Subcutaneous abdominal adipose tissue (tissue), 5 donors: ENCODE measurements around the gene TRABD2B.

Experiments
- H3K27ac ChIP-seq: one replicate; pipeline ENCODE4 v1.7.0; 2013; ENCODE audit warnings: low read depth, mild to moderate bottlenecking, inconsistent platforms, low read length, moderate library complexity
- H3K27me3 ChIP-seq, 5 donors: one replicate each; pipeline ENCODE4 v1.7.0; 2013; ENCODE audit warnings: low read length in 5 of 5, inconsistent platforms in 1 of 5; ENCODE audit not compliant: control insufficient read depth in 5 of 5, insufficient read depth in 4 of 5
- H3K36me3 ChIP-seq, 5 donors: one replicate each; pipeline ENCODE4 v1.7.0; 2013; ENCODE audit warnings: low read length in 5 of 5; ENCODE audit not compliant: control insufficient read depth in 5 of 5, insufficient read depth in 5 of 5
- H3K4me1 ChIP-seq, 5 donors: one replicate each; pipeline ENCODE4 v1.7.0; 2013; ENCODE audit warnings: low read length in 5 of 5, mild to moderate bottlenecking in 3 of 5, moderate library complexity in 1 of 5; ENCODE audit not compliant: control insufficient read depth in 5 of 5, insufficient read depth in 5 of 5
- H3K4me3 ChIP-seq, 5 donors: one replicate each; pipeline ENCODE4 v1.7.0; 2013; ENCODE audit warnings: low read length in 5 of 5, low read depth in 1 of 5
- H3K9ac ChIP-seq, 5 donors: one replicate each; pipeline ENCODE4 v1.7.0; 2013; ENCODE audit warnings: low read length in 5 of 5, mild to moderate bottlenecking in 4 of 5, moderate library complexity in 3 of 5
- H3K9me3 ChIP-seq, 5 donors: one replicate each; pipeline ENCODE4 v1.7.0; 2013; ENCODE audit warnings: low read length in 5 of 5; ENCODE audit not compliant: control insufficient read depth in 5 of 5
- donor health status: healthy.
- donor health status: healthy.
- donor health status: healthy.
- donor health status: healthy.
- donor health status: healthy.

The TRABD2B gene

DNA sequence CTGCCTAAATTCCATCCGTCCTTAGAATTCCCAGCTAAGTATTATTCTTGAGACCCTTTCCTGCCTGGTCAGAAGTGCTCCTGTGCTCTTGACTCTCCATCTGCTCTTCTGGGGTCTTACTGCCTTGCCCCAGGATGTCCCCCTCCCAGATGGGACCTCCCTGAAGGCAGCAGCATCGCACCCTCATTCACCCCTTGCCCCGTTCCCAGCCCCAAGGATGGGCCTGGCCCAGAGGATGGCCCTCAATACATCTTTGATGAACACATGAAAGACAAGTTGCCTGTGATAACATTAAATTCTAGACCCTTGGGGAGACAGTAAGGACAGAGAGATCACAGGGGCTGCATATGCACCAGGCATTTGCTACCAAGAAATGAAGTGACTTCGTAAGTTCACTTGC lies 167.2 kb downstream of the TRABD2B start:
- Histone ChIP-seq H3K9ac (no peak overlapping the region), H3K4me3 (no peak overlapping the region), H3K27me3 (peaks cover 0 to 12% (median 5%) of the 10 kb centered on the region in 5 donors), H3K4me1 (peaks cover 0 to 10% (median 3%) of the 10 kb centered on the region in 5 donors), H3K27ac (no peak overlapping the region), H3K36me3 (no peaks in the 10 kb centered on the region), H3K9me3 (peaks cover 0 to 7% (median 5%) of the 10 kb centered on the region in 5 donors)

DNA sequence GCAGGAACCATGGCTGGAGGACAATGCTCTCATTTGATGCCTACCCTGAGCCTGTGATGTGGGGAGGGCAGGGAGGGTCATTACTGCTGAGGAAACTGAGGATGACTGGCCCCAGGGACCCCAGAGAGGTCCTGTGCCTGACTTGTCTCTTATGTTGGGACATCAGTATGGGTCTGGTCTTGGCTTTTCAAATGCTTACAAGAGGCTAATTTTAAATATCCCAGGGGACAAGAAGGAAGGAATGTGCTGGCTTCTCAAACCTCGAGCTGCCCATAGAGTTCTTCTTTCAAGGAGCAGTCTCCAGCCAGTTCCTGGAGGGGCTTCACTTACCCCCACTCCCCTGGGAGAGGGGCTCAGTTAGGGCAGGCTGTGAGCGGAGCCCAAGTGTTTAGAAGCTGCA lies 168.2 kb downstream of the TRABD2B start:
- H3K36me3 ChIP-seq: no peaks in the 10 kb centered on the region
- H3K9ac ChIP-seq: no peak overlapping the region

DNA sequence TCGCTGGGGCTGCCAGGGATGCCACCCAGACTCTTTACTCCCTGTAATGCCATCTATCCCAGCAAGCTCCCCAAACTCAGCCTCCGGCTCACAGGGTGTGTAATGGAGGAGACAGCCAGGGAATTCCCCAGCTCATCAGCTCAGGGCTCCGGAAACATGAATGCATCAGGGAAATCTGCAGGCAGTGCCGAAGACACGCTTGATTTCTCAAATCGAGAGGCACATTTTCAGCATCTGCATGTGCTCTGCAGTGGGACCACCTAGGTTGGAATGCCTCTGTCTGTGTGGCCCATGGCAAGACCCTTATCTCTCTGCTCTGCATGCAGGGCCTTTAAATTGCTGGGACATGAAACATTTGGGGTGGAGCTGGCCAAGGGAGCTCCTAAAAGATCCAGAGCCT lies 170.1 kb downstream of the TRABD2B start:
- H3K36me3 ChIP-seq: no peaks in the 10 kb centered on the region
- no peak overlapping the region for H3K27ac ChIP-seq
- H3K4me1 ChIP-seq: peaks cover 0 to 14% (median 3%) of the 10 kb centered on the region in 5 donors
- peaks cover 0 to 8% (median 3%) of the 10 kb centered on the region in 5 donors for H3K27me3 ChIP-seq
- H3K9ac ChIP-seq: no peak overlapping the region
- no peaks in the 10 kb centered on the region for H3K9me3 ChIP-seq
- no peak overlapping the region for H3K4me3 ChIP-seq

More for the DNA sequence above, 168.2 kb downstream of the TRABD2B start:
- Histone ChIP-seq H3K4me1 (peaks cover 0 to 14% (median 3%) of the 10 kb centered on the region in 5 donors), H3K27me3 (peaks cover 0 to 12% (median 5%) of the 10 kb centered on the region in 5 donors), H3K9me3 (peaks cover 0 to 2% (median 0%) of the 10 kb centered on the region in 5 donors), H3K27ac (no peak overlapping the region), H3K4me3 (no peak overlapping the region)

DNA sequence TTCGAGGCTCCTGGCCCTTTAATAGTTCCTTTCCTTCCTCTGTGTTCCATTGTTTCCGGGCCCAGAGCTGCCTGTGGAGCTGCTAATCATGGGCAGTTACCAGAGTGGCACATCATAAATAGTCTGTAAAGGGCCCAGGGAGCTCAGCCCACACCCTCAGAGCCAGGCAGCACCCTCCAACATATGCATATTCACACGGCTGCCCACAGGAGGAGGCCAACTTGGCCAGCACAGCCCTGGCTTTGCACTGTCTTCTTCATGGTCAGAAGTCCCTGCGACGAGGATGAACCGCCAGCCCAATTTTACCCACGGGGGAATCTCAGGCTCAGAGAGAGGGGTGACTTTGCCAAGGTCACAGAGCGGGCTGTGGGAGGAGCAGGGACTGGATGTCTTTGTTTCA lies 172.5 kb downstream of the TRABD2B start:
- Histone ChIP-seq H3K9ac (no peak overlapping the region), H3K4me3 (no peak overlapping the region), H3K36me3 (no peaks in the 10 kb centered on the region), H3K4me1 (peaks cover 0 to 14% (median 3%) of the 10 kb centered on the region in 5 donors), H3K27ac (no peak overlapping the region), H3K9me3 (no peaks in the 10 kb centered on the region), H3K27me3 (peaks cover 0 to 2% (median 0%) of the 10 kb centered on the region in 5 donors)

DNA sequence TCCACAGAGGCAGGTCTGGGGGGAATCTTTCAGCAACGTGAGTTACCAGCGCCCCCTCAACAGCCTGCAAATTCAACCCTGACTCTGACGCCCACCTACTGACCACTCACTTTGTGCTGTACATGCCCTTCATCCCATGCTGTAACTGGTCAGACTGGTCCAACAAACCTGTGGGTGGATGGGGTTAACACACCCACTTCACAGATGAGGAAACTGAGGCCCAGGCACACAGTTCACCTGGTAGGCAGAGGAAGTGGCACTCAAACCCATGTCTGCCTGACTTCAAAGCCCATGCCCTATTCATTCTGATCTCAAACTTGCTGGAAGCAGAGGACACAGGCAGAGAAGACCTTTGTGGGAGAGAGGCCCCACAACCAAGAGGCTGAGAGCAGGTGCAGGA lies 172.9 kb downstream of the TRABD2B start:
- Histone ChIP-seq H3K27me3 (peaks cover 0 to 2% (median 0%) of the 10 kb centered on the region in 5 donors), H3K9ac (no peak overlapping the region), H3K4me3 (no peak overlapping the region), H3K27ac (no peak overlapping the region), H3K9me3 (no peaks in the 10 kb centered on the region), H3K36me3 (no peaks in the 10 kb centered on the region), H3K4me1 (peaks cover 0 to 14% (median 3%) of the 10 kb centered on the region in 5 donors)

DNA sequence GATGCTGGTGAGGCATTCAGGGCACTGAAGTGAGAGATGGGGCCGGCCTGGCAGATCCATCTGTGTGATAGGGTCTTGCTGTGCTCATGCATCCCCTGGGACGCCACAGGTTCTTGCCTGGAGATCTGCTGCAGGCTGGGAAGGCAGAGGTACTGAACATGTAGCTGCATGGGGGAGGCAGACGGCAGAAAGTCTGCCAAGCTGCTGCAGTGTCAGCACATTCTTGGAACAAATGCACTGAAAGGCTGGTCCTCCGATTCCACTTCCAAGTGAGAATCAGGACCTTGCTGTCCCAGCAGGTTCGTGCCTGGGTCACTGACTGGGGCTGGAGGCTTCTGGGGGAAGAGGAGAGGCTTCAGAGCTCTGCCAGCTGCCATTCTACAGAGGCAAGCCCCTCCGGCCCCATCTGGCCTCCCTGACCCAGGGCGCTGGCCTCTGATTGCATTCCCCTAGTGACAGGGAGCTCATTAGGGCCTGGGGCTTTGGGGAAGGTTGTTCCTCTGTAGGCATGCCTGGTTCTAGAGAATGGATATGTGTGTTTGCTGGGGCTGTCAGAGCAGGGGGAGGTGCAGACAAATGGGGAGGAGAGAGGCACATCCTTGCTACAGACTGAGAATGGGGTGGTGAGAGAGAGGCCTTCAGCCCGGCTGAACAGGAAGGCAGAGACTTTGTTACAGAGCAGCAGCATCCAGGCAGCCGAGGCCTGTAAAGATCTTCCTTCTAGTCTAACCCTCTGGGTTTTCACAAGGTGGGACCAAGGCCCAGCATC lies 174.0 kb downstream of the TRABD2B start:
- Histone ChIP-seq H3K36me3 (no peaks in the 10 kb centered on the region), H3K4me1 (peaks cover 0 to 8% (median 0%) of the 10 kb centered on the region in 5 donors), H3K9ac (no peak overlapping the region), H3K27ac (no peak overlapping the region), H3K9me3 (no peaks in the 10 kb centered on the region), H3K4me3 (no peak overlapping the region), H3K27me3 (peaks cover 0 to 3% (median 0%) of the 10 kb centered on the region in 5 donors)

DNA sequence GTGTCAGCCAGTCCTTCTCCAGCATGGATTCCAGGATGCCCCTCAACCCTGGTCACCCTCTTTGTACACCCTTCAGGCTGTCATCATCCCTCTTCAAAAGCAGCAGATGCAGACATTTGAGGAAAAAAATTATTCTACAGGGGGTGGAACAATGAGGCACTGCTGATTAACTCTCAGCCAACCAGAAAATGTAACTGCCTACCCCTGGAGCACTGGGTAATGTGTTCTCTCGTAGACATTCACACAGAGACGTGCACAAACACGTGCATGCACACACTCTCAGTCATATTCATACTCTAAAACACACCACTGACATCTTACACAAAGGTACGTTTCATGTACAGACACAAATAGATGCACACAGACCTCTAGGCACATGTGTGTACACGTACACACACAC lies 175.4 kb downstream of the TRABD2B start:
- H3K4me1 ChIP-seq: peaks cover 0 to 8% (median 0%) of the 10 kb centered on the region in 5 donors
- H3K9me3 ChIP-seq: no peaks in the 10 kb centered on the region
- H3K9ac ChIP-seq: no peak overlapping the region
- H3K27ac ChIP-seq: no peak overlapping the region
- H3K4me3 ChIP-seq: no peak overlapping the region
- H3K27me3 ChIP-seq: peaks cover 0 to 5% (median 0%) of the 10 kb centered on the region in 5 donors
- no peaks in the 10 kb centered on the region for H3K36me3 ChIP-seq

DNA sequence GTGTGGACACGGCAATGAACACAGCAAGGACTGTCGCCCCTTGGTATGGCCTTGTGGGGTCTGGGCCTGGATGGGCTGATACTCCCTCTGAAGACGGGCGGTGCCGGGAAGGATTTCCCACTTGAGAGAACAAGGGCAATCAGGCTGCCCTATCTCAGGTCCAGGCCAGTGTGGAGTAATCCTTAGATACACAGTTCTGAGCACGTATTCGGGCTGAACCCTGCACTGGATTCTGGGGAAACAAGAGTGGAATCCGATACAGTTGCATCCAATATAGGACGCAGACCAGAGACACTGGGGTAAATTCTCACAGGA lies 177.7 kb downstream of the TRABD2B start:
- peaks cover 0 to 8% (median 6%) of the 10 kb centered on the region in 5 donors for H3K4me1 ChIP-seq
- H3K9me3 ChIP-seq: no peaks in the 10 kb centered on the region
- no peaks in the 10 kb centered on the region for H3K36me3 ChIP-seq
- H3K9ac ChIP-seq: no peak overlapping the region
- H3K27ac ChIP-seq: no peak overlapping the region
- H3K4me3 ChIP-seq: no peak overlapping the region
- peaks cover 0 to 5% (median 0%) of the 10 kb centered on the region in 5 donors for H3K27me3 ChIP-seq

DNA sequence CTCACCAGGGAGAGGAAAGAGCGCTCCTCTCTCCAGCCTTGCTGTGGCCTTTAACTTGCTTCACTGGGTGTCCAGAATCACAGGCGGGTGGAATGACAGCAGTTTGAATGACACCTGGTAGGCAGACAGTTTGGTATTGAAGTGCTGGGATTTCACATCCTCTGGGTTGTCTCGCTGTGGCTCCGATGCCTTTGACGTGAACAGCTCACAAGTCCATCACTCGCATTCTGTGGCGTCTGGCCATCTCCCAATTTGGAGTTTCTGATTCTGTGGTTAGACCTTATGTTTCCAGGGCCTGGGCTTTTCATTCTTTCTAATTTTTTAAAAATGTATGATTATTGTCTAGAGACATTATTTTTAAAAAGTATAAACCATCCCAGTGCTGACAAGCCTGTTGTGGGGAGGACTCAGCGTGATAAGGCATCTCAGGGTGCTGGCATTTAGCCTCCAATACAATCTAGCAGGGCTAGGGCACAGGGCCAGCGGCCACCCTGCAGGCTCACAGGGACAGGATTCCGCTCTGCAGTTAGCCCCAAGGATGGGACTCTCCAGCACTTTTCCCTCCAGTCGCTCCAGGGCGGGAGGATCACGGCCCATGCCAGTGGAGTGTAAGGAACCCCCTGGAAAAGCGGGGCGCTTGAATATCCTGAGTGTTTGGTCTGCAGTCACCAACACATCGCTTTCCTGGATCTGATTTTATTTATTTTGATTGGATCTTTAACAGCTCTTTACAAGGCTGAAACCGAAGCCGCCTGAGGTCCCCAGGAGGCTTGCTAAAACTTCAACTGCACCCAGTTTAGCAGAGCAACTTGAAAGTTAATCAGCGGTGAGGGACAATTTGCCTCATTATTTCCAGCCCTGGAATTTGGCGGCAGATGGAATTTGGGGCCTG lies 178.3 kb downstream of the TRABD2B start:
- H3K27me3 ChIP-seq: peaks cover 0 to 5% (median 0%) of the 10 kb centered on the region in 5 donors
- H3K4me1 ChIP-seq: peaks cover 0 to 10% (median 9%) of the 10 kb centered on the region in 5 donors
- H3K9ac ChIP-seq: no peak overlapping the region
- H3K9me3 ChIP-seq: no peaks in the 10 kb centered on the region
- H3K36me3 ChIP-seq: no peaks in the 10 kb centered on the region
- no peak overlapping the region for H3K4me3 ChIP-seq
- no peak overlapping the region for H3K27ac ChIP-seq

DNA sequence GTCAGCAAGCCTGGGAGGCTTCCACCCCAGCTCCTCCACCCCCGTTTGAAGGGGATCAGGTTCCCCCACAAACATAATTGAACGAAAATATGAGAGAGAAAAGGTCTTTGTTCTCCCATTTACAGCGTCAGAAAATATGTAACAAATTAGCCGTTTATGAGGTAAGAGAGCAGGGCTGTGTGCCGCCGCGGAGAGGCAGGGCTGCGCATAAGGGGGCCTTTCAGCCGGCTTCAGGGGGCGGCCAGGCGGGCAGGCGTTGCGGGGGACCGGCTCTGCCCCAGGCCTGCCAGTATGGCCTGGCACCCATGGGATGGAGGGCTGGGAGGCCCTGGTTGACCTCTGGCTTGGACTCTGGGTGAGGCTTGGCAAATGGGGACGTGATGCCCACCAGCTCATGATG lies 179.3 kb downstream of the TRABD2B start:
- Histone ChIP-seq H3K9me3 (no peaks in the 10 kb centered on the region), H3K27me3 (peaks cover 0 to 5% (median 2%) of the 10 kb centered on the region in 5 donors), H3K36me3 (no peaks in the 10 kb centered on the region), H3K4me3 (no peak overlapping the region), H3K9ac (no peak overlapping the region), H3K4me1 (peaks cover 0 to 10% (median 9%) of the 10 kb centered on the region in 5 donors), H3K27ac (no peak overlapping the region)
